Activated CD8-positive, alpha-beta T cell treated with anti-CD3 and anti-CD28 coated beads for 36 hours (primary cell): ENCODE data around the gene SETBP1. TPM values are rescaled to one million over a fixed set of nuclear protein-coding genes. Genes with fewer than 3 reads are reported as not detected.

ENCODE experiments used
- ATAC-seq: fragments of 200-7000 bp; cut with Tn5 transposase; one replicate; pipeline ENCODE4 v1.10.0; 2021; ENCODE audit warnings: mild to moderate bottlenecking, moderate library complexity
- CTCF ChIA-PET: fragments of 350-600 bp; sonication (Branson Sonifier 250); formaldehyde crosslinking; loops from one replicate; lab custom pipeline; 2021; ENCODE audit warnings: antibody characterized with exemption; lab: Charles Lee
- POLR2A ChIA-PET: fragments of 350-600 bp; sonication (Branson Sonifier 250); formaldehyde crosslinking; loops from one replicate; lab custom pipeline; 2021; ENCODE audit warnings: antibody characterized with exemption; lab: Charles Lee
- DNase-seq: peaks from one replicate; pipeline ENCODE4 v3.0.0-alpha.2; 2020
- H3K27ac Mint-ChIP-seq: one replicate; pipeline ENCODE4 v1.8.0; 2021; ENCODE audit warnings: mild to moderate bottlenecking, mixed read lengths
- H3K27me3 Mint-ChIP-seq: one replicate; pipeline ENCODE4 v1.8.0; 2021; ENCODE audit warnings: mixed read lengths
- H3K36me3 Mint-ChIP-seq: one replicate; pipeline ENCODE4 v1.8.0; 2021; ENCODE audit warnings: low read depth, mixed read lengths
- H3K4me1 Mint-ChIP-seq: one replicate; pipeline ENCODE4 v1.8.0; 2021; ENCODE audit warnings: low read depth, mixed read lengths
- H3K4me3 Mint-ChIP-seq: one replicate; pipeline ENCODE4 v1.8.0; 2021; ENCODE audit warnings: mild to moderate bottlenecking, moderate library complexity, mixed read lengths
- H3K9me3 Mint-ChIP-seq: one replicate; pipeline ENCODE4 v1.8.0; 2021; ENCODE audit warnings: mixed read lengths
- intact Hi-C: fragments of 100-400 bp; cut with micrococcal nuclease; formaldehyde crosslinking; loops from one replicate; pipeline ENCODE4 v1.10.0; 2022
- total RNA-seq, 2 experiments: library from RNA; stranded (reverse); gene quantifications; one replicate each; pipeline ENCODE4 v1.2.3, GENCODE V29; 2021
- TF ChIP-seq, protein P1 (sequence below): fragments of 200-600 bp; IDR thresholded peaks from one replicate; pipeline ENCODE4 v1.8.0; 2022; ENCODE audit warnings: antibody characterized with exemption, mild to moderate bottlenecking

Gene SETBP1
- total RNA-seq, 2 experiments from 2014 or later, result 10.2 to 10.4 TPM

DNA sequence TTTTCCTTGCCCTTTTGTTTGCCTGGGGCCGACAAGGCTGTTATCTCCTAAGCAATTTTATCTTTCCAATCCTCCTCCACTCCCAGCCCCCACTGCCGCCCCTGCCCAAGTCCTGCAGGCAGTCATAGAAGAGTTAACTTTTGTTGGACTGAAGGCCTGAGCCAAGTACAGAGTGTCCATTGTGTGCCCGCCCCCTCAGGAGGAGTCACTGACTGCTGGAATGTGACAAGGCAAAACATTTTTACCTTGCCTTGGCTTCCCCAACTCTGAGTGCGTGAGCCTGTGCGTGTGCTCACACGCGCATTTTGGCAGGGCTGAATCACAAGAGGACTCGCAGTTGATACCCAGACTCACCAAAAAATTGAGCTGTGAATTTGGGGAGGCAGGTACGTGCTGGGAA, 16.2 kb downstream of the SETBP1 start:
- Mint-ChIP-seq H3K4me1 (peaks cover 9% of the 10 kb centered on the region), H3K9me3 (no peaks in the 10 kb centered on the region), H3K27ac (no peak overlapping the region), H3K36me3 (no peaks in the 10 kb centered on the region), H3K4me3 (no peak overlapping the region), H3K27me3 (peaks cover 4% of the 10 kb centered on the region)
- ChIA-PET CTCF (no interaction called here), POLR2A (interaction anchor here (0.9 to 1.3 kb wide), 2 partner anchors 13 to 99 kb away, joined by 3 read pairs; no protein-coding TSS in a partner anchor)
- DNase-seq (no peak), ATAC-seq (no peak)
- TF ChIP-seq, protein P1, sequence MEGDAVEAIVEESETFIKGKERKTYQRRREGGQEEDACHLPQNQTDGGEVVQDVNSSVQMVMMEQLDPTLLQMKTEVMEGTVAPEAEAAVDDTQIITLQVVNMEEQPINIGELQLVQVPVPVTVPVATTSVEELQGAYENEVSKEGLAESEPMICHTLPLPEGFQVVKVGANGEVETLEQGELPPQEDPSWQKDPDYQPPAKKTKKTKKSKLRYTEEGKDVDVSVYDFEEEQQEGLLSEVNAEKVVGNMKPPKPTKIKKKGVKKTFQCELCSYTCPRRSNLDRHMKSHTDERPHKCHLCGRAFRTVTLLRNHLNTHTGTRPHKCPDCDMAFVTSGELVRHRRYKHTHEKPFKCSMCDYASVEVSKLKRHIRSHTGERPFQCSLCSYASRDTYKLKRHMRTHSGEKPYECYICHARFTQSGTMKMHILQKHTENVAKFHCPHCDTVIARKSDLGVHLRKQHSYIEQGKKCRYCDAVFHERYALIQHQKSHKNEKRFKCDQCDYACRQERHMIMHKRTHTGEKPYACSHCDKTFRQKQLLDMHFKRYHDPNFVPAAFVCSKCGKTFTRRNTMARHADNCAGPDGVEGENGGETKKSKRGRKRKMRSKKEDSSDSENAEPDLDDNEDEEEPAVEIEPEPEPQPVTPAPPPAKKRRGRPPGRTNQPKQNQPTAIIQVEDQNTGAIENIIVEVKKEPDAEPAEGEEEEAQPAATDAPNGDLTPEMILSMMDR, result no peak
- intact Hi-C loops, result no loop called here

DNA sequence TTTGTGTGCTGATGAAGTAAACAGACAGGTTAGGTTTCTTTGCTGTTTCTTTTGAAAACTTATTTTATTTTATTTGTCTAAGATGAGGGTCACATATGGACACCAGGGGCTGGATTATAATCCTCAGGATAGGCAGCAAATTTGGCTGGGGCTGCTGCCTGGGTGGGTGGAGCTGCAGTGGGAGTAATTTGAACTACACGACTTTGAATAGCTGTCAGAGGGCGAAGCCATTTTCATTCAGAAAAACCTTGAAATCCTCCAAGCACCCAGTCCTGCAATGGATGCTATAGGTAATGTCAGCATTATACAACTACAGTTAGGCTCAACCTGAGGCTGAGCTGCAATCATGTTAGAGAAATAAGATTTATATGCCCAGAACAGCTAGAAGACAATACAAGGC, 16.6 kb downstream of the SETBP1 start:
- H3K27me3 Mint-ChIP-seq, result peaks cover 4% of the 10 kb centered on the region
- POLR2A ChIA-PET, result interaction anchor here (0.9 to 1.3 kb wide), 2 partner anchors 12 to 99 kb away, joined by 3 read pairs; no protein-coding TSS in a partner anchor
- ATAC-seq, result no peak
- intact Hi-C loops, result no loop called here
- CTCF ChIA-PET, result interaction anchor here (1.6 kb wide), 1 partner anchor 18 kb away, joined by 5 read pairs; no protein-coding TSS in a partner anchor
- no peak overlapping the region for H3K27ac Mint-ChIP-seq
- peaks cover 9% of the 10 kb centered on the region for H3K4me1 Mint-ChIP-seq
- TF ChIP-seq, protein P1, result no peak
- no peaks in the 10 kb centered on the region for H3K36me3 Mint-ChIP-seq
- H3K4me3 Mint-ChIP-seq, result no peak overlapping the region
- H3K9me3 Mint-ChIP-seq, result no peaks in the 10 kb centered on the region
- no peak for DNase-seq

DNA sequence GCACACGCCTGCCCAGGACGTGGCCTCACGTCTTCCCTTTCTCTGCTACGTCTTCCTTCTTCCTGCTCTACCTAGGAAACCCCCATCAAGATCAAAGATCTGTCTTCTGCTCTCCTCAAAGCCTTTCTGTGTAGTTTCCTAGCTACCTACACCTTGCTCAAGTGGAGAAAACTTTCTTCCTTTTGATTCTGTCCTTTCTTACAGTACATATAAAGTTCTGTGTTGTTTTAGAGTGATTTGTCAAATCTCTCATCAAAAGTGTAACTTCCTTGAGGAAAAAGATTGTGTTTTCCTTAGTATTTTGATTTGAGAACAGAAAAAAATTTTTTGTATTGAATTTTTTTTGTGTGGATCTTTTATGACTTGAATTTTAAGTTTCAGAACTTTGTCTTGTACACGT, 17.8 kb downstream of the SETBP1 start:
- Mint-ChIP-seq H3K27me3 (peaks cover 6% of the 10 kb centered on the region), H3K4me1 (peaks cover 16% of the 10 kb centered on the region)

DNA sequence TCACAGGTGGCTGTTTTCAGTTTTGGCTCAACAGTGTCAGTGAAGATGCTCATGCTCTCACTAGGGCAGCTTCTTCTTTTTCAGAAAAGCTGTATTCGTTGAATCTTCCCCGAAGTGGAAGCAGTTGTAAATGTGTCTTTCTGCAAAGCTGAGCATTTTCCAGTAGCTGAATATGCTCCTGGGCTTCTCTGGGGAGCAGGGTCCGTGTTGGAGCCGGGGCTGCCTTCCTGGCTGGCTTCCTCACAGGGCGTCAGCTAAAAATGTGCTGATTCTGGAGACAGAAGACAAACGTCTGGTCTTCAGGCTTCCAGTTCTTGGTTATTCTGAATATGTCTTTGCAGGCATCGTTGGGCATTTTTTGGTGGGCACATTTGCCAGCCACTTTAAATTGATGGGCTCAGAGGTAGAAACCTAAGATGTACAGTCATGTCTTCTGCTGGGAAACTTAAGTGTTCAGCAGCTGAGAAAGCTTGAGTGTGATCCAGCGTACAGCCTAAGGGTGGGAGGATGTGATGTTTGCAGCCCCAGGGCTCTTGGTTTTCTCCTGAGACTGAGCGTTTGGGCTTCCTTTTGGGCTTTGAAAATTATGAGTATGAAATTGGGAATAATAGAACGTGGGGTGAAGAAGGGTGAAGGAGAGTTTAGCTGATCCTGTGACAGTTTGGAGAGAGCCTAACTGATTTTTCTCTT, 19.0 kb downstream of the SETBP1 start:
- H3K36me3 Mint-ChIP-seq, result peaks cover 3% of the 10 kb centered on the region
- CTCF ChIA-PET, result interaction anchor here (1.6 kb wide), 1 partner anchor 20 kb away, joined by 5 read pairs; no protein-coding TSS in a partner anchor
- ATAC-seq (no peak), DNase-seq (no peak)
- peaks cover 19% of the 10 kb centered on the region for H3K4me1 Mint-ChIP-seq
- intact Hi-C loops, result no loop called here
- POLR2A ChIA-PET, result no interaction called here
- no peak overlapping the region for H3K27ac Mint-ChIP-seq
- TF ChIP-seq, protein P1, result no peak
- peaks cover 6% of the 10 kb centered on the region for H3K27me3 Mint-ChIP-seq
- H3K4me3 Mint-ChIP-seq, result no peak overlapping the region
- no peaks in the 10 kb centered on the region for H3K9me3 Mint-ChIP-seq

More for the DNA sequence above, 17.8 kb downstream of the SETBP1 start:
- no peaks in the 10 kb centered on the region for H3K9me3 Mint-ChIP-seq
- CTCF ChIA-PET, result interaction anchor here (1.6 kb wide), 1 partner anchor 20 kb away, joined by 5 read pairs; no protein-coding TSS in a partner anchor
- TF ChIP-seq, protein P1, result no peak
- H3K27ac Mint-ChIP-seq, result no peak overlapping the region
- peaks cover 3% of the 10 kb centered on the region for H3K36me3 Mint-ChIP-seq
- DNase-seq, result no peak
- POLR2A ChIA-PET, result no interaction called here
- intact Hi-C loops, result no loop called here
- no peak overlapping the region for H3K4me3 Mint-ChIP-seq
- ATAC-seq, result no peak

DNA sequence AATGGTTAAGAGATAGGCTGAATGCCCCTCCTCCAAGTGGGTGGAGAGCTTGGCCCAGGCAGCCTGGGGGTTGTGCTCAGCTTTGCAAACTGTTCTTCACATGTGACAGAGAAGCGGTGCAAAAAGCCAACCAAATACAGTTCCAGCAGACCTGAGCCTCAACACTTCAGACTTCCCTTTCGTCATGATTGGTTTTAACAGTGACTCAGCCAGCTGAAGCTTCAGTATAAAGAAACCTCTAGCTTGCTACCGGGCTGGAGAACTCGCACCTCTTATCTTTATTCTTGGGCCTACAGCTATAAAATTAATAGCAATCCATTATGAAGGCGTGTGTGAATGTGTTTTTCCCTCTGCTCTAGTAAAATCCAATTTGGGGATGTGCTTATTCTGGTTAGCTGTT, 20.0 kb downstream of the SETBP1 start:
- peaks cover 19% of the 10 kb centered on the region for H3K4me1 Mint-ChIP-seq
- POLR2A ChIA-PET, result no interaction called here
- intact Hi-C loops, result no loop called here
- peaks cover 6% of the 10 kb centered on the region for H3K27me3 Mint-ChIP-seq
- ATAC-seq (peak; percentile 77), DNase-seq (peak; percentile 23)
- no peaks in the 10 kb centered on the region for H3K9me3 Mint-ChIP-seq
- TF ChIP-seq, protein P1, result no peak
- H3K4me3 Mint-ChIP-seq, result no peak overlapping the region
- H3K27ac Mint-ChIP-seq, result no peak overlapping the region
- CTCF ChIA-PET, result interaction anchor here (1.6 kb wide), 1 partner anchor 19 kb away, joined by 5 read pairs; no protein-coding TSS in a partner anchor
- H3K36me3 Mint-ChIP-seq, result peaks cover 3% of the 10 kb centered on the region
